Thyroid gland (tissue), 4 donors: ENCODE results near the gene LDHAL6A.
"Not testable (repeated sequence)": the region's sequence is repeated elsewhere in the genome, so short reads cannot be mapped to it uniquely, and the experiment has no call there.

Source experiments
- POLR2A ChIP-seq, 2 donors: fragments of 450-650 bp; IDR thresholded peaks; one replicate each; pipeline ENCODE4 v1.6.1; 2017; ENCODE audit warnings: antibody characterized with exemption in 2 of 2, mild to moderate bottlenecking in 2 of 2, moderate library complexity in 1 of 2
- TF ChIP-seq, protein P1 (sequence below), 6 experiments: fragments of 200-600 bp in 3 of 6; fragments of 450-650 bp in 3 of 6; sonication (generic) in 3 of 6; IDR thresholded peaks; one replicate each; pipeline ENCODE4 v1.5.1; 2016 to 2019; ENCODE audit warnings: antibody characterized with exemption in 6 of 6, mild to moderate bottlenecking in 2 of 6, inconsistent platforms in 1 of 6, moderate library complexity in 1 of 6

DNA sequence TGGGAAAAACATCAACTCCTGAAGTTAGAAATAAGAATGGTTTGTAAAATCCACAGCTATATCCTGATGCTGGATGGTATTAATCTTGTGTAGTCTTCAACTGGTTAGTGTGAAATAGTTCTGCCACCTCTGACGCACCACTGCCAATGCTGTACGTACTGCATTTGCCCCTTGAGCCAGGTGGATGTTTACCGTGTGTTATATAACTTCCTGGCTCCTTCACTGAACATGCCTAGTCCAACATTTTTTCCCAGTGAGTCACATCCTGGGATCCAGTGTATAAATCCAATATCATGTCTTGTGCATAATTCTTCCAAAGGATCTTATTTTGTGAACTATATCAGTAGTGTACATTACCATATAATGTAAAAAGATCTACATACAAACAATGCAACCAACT, 48.3 kb upstream of the LDHAL6A start:
- TF ChIP-seq, protein P1, sequence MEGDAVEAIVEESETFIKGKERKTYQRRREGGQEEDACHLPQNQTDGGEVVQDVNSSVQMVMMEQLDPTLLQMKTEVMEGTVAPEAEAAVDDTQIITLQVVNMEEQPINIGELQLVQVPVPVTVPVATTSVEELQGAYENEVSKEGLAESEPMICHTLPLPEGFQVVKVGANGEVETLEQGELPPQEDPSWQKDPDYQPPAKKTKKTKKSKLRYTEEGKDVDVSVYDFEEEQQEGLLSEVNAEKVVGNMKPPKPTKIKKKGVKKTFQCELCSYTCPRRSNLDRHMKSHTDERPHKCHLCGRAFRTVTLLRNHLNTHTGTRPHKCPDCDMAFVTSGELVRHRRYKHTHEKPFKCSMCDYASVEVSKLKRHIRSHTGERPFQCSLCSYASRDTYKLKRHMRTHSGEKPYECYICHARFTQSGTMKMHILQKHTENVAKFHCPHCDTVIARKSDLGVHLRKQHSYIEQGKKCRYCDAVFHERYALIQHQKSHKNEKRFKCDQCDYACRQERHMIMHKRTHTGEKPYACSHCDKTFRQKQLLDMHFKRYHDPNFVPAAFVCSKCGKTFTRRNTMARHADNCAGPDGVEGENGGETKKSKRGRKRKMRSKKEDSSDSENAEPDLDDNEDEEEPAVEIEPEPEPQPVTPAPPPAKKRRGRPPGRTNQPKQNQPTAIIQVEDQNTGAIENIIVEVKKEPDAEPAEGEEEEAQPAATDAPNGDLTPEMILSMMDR (IDR thresholded peaks at IDR 0.05), result not testable (repeated sequence)
- not testable (repeated sequence) for TF ChIP-seq POLR2A (IDR thresholded peaks at IDR 0.05)
